Nucleus accumbens (tissue), 56 donors: ENCODE measurements around the gene USP31.

Experiments used
- DNase-seq, 56 donors: peaks; one replicate each; lab custom pipeline; 2025; lab: John Stamatoyannopoulos, UW

USP31 gene

DNA sequence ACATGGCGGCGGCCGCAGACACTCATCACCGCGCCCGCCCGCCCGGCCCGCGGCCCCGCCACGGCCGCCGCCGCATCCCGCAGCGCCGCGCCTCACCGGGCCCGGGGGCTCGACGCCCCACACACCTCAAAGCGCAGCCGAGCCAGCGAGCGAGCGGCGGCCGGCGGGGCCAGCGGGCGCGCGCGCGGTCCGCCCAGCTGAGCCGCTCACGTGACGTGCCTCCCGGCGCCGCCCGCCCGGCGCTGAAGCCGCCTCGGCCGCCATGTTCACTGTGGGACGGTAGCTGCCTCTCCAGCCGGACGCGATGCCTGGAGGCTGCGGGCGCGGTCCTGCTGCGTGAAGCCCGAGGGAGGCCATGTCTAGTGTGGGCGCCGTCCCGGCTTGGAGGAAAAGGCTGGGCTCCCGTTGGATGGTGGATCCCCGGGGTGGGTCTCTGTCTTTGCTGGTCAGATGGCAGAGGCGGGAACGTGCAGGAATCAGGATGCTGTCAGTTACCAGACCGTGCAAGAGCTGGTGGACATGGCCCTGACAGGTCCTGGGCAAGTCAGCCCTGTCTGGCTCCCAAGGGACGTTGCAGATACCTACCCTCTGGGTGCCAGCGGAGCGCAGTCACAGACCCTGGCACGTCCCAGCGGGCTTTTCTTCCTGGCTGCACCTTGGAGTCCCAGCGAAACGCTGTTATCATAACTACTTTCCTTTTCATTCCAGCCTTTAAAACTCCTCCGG is at the start of gene USP31:
Gene USP31 (minus strand): TSS at position 186 of the 726 bp plus-strand sequence. CDS start 182 bp downstream, at position 4.
- DNase-seq: peak; percentile 60 to 97 (median 91)

GRCh38 chr16:23196539-23196938 is 47.3 kb upstream of the USP31 start:
- DNase-seq: no peak

DNA sequence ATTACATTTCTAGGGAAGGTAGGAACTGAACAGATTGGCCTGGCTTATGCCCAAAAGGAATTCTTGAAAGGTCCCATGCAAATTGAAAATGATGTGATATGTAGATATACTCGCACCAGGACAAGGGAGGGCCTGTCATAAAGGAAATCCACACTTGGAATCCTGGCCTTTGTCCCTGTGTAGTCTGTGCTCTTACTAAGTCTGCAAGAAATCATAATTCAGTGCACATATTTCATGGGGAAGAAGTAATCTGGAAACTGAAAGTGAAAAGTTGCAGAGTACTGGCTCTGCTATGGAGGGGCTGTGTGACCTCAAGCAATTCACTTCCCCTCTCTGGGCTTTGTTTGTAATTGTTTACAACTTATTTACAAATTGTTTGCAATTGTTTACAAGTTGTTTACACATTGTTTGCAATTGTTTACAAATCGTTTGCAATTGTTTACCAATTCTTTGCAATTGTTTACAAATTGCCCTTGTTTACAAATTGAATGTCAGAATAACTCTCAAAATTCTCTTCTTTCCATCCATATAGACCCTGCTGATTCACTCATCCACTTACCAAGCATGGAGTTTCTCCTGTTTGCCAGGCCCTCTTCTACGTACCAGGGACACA is 46.2 kb upstream of the USP31 start:
- DNase-seq: no peak

DNA sequence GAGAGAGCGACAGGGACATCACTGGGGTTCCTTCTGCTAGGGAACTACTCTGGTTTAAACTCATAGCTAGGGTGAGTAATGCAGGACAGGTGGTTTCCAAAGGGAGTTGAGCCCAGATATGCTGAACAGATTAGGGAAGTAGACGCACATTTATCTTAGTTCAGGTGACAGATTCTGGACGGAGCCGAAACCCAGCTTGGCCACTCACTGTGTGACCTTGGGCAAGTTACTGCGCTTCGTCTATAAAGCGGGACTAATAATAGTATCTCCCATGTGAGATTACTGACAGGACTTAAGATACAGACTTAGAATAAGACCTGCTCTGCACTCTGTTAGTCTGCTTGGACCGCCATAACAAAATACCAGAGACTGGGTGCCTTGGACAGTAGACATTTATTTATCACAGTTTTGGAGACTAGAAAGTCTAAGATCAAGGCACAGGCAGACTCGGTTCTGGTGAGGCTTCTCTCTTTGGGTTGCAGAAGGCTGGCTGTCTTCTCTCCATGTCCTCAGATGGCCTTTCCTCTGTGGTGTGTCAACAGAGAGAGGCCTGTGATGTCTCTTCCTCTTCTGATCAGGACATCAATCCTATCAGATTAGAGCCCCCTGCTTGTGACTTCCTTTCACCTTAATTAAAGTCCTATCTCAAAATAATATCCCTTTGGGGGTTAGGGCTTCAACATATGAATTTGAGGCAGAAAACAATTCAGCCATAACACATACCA is 45.4 kb upstream of the USP31 start:
- DNase-seq: no peak

DNA sequence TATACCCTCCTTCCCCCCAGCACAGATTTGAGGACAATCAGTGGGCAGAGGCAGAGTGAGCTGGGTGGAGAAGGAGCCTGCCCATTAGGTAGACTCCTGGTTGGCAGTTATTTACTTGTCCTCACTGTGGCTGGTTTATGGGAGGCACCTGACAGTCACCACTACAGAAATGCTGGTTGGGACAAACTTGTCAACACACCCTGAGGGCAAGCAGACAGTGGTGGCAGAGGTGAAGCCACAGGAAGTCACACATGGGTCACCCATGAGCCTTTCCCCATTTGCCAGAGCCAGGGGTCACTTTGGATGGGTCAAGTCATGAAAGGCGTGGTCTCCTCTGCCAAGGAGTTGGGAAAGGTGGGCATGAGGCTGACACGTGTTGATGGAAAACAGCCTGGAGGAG is 39.7 kb upstream of the USP31 start:
- DNase-seq: no peak

GRCh38 chr16:23187341-23187740 is 38.1 kb upstream of the USP31 start:
- DNase-seq: no peak

DNA sequence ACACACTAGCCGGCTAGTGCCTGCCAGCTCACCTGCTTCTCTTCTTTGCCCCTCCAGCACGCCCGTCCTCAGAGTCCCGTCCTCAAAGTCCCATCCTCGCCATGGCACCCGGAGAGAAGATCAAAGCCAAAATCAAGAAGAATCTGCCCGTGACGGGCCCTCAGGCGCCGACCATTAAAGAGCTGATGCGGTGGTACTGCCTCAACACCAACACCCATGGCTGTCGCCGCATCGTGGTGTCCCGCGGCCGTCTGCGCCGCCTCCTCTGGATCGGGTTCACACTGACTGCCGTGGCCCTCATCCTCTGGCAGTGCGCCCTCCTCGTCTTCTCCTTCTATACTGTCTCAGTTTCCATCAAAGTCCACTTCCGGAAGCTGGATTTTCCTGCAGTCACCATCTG is 36.9 kb upstream of the USP31 start:
- no peak for DNase-seq

DNA sequence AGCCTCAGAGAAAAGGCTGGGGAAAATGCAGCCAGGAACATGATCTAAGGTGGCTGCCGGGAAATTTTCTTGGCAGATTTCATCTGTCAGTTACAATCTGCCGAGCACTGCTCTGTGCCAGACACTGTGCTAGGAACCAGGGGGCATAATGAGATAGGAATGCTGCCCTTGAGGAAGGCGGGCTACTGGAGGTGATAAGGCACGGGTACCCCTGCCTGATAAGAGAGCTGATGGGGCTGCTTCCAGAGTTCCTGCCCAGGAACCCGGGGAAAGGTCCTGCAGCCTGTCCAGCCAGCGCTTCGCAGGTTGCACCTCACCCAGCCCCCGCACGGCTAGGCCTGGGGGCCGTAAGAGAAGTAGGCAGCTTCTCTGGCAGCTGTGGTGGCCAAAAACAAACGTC is 36.4 kb upstream of the USP31 start:
- DNase-seq: no peak

- DNase-seq: no peak
Observed at GRCh38 chr16:23183543-23183862, 34.3 kb upstream of the USP31 start.

DNA sequence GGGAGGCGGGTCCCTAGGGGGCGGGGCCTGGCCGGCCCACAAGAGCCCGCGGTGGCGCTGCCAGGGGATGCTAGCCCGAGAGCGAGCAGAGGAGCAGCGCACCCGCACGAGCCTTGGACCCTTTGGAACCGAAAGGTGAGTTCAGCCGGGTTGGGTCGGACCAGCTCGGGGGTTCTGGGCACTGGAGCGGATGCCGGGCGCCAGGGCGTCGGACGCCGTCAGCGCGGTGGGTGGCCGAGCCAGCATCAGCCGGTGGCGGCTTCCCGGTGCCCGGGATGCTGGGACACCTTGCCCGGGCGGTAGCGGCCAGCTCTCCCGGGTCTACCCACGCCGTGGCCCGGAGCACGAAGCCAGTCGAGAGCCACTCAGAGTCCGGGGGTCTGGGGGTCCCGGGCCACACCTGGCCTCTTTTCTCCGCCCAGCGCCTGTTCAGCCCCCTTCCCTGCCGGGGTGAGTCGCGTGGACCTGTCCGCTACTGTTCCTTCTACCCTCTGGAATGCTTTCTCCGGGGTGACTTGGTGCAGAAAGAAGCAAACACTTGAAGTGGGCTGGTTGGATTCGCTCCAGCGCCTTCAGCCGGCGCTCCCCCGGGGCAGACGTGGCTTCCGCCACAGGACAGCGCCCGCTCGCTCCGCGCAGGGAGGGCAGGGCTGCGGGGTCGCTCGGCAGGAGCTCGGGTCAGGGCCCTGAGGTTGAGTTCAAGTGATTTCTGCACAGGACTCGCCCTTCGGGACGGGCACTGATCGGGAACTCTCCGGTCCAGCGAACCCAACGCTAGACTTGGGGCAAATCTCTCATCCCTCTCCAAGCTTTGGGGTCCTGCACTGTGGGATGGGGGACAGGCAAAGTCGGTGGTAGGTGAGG is 33.7 kb upstream of the USP31 start, which contains the start of gene SCNN1G:
Gene SCNN1G (plus strand): TSS at position 67 of the 864 bp plus-strand sequence. CDS start 3,527 bp downstream, outside the sequence.
- no peak for DNase-seq

DNA sequence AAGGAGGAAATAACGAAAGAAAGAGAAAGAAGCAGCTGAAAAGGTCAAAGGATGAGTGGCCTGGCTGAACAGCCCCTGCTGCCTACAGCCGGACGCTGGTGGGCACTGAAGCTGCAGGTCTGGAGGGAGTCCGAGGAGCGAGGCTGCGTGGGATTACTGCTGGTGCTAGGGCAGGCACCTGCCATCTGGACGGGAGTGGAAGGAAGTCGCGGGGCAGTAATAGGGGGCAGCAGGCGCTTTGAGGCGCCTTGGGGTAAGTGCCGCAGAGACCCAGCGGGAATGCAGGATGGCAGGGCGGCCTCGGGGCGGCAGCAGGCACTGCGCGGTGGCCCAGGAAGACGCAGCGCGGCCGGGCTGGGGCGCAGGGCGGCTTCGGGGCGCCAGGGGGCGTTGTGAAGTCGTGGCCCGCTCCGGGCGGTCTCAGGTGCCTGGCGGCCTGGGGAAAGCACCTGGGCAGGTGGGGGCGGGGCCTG is 33.0 kb upstream of the USP31 start:
- peak in 49 of 56 donors; percentile 0 to 76 (median 33) for DNase-seq

DNA sequence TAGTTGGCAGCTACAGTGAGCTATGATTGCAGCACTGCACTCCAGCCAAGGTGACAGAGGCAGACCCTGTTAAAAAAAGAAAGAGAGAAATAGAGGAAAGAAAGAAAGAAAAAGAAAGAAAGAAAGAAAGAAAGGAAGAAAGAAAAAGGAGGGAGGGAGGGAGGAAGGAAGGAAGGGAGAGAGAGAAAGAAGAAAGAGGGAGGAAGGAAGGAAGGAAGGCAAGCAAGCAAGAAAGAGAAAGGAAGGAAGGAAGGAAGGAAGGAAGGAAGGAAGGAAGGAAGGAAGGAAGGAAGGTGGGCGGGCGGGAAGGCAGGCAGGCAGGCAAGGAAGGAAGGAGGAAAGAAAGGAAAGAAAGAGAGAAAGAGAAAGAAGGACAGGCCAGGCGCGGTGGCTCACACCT is 32.3 kb upstream of the USP31 start:
- no peak for DNase-seq

DNA sequence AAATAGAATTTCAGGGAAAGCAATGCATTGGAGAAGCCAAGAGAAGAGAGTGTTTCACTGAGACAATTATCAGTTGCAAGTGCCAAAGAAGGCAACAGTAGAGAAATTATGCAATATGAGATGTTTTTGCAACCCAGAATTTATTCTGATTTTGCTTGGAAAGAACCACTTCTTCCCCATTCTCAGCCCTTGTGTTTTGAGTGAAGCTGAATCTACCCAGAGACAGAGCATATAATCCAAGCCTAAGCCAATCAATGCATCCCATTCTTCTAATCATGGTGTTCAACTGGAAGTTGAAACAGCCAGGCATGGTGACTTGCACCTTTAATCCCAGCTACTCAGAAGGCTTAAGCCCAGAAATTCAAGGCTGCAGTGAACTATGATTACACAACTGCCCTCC is 26.4 kb upstream of the USP31 start:
- no peak for DNase-seq

DNA sequence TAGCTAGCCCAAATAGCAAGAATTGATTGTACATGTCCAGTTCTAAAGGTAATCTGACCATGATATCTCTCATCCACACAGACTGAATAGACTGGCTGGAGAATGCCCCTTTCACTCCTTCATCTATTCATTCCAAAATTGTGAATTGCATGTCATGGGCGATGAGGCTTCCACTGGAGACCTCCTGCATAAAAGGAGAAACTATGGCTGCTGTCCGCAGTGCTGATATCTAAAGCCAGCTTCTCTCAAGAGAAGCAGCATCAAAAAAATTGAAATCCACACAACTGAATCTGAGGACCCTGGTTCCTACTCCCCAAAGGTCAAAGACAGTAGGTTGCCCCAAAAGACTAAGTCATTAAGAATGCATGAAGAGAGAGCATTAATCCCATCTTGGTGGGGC is 25.4 kb upstream of the USP31 start:
- no peak for DNase-seq

- no peak for DNase-seq
Observed at GRCh38 chr16:23172994-23173393, 23.7 kb upstream of the USP31 start.

- no peak for DNase-seq
Observed at GRCh38 chr16:23172583-23172982, 23.3 kb upstream of the USP31 start.

- no peak for DNase-seq
Observed at GRCh38 chr16:23164736-23165135, 15.5 kb upstream of the USP31 start.

GRCh38 chr16:23163921-23164320 is 14.7 kb upstream of the USP31 start:
- no peak for DNase-seq

- no peak for DNase-seq
Observed at GRCh38 chr16:23160574-23160973, 11.3 kb upstream of the USP31 start.

- no peak for DNase-seq
Observed at GRCh38 chr16:23160082-23160481, 10.8 kb upstream of the USP31 start.

DNA sequence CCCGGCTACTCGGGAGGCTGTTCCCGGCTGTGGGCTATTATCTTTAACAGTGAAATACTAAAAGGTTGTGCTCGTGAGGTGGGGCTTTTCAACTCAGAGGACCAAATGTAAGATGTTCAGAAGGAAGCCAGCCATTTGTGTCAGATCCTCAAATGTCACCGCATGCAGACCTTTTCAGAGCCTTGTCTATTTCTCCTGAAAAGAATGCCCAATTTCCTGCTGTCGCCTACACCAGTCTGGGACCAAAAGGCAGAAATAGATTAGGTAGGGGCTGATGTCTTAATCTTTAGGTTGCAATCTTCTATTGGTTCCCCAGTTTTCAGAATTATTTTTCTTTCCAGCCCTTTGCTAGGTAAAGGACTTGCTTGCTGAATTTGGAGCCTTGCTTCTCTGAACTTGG is 8.9 kb upstream of the USP31 start:
- no peak for DNase-seq
